HepG2 (cell line): ENCODE measurements around the gene MAN1B1. TPM values are rescaled to one million over a fixed set of nuclear protein-coding genes. Genes with fewer than 3 reads are reported as not detected.

Source experiments
- HOXA7 ChIP-seq: sonication (generic); formaldehyde crosslinking; IDR thresholded peaks from 2 replicates; pipeline ENCODE4 v1.8.1; 2022; ENCODE audit warnings: mild to moderate bottlenecking, missing genetic modification reagents, moderate library complexity
- IKZF4 ChIP-seq: sonication (generic); formaldehyde crosslinking; IDR thresholded peaks from 2 replicates; pipeline ENCODE4 v1.5.1; 2020; ENCODE audit warnings: borderline replicate concordance, mild to moderate bottlenecking, low read depth, missing genetic modification reagents; ENCODE audit errors: not compliant biosample characterization
- ISL2 ChIP-seq: sonication (generic); formaldehyde crosslinking; IDR thresholded peaks from 2 replicates; pipeline ENCODE4 v1.5.0; 2020; ENCODE audit warnings: missing genetic modification reagents
- JUND ChIP-seq: sonication (generic); formaldehyde crosslinking; IDR thresholded peaks from 2 replicates; pipeline ENCODE4 v1.8.0; 2022; ENCODE audit warnings: mild to moderate bottlenecking, missing genetic modification reagents
- NR2F2 ChIP-seq: IDR thresholded peaks from 2 replicates; pipeline ENCODE4 v1.6.1; 2012; ENCODE audit warnings: low read depth, inconsistent platforms, borderline replicate concordance
- PRDM15 ChIP-seq: sonication (generic); formaldehyde crosslinking; IDR thresholded peaks from 2 replicates; pipeline ENCODE4 v1.4.0; 2020; ENCODE audit warnings: missing genetic modification reagents
- SATB2 ChIP-seq: sonication (generic); formaldehyde crosslinking; IDR thresholded peaks from 2 replicates; pipeline ENCODE4 v1.5.0; 2020; ENCODE audit warnings: missing genetic modification reagents
- ZFP36 ChIP-seq: fragments of 150-350 bp; IDR thresholded peaks from 2 replicates; pipeline ENCODE4 v1.6.1; 2018; ENCODE audit warnings: borderline replicate concordance, low read length, low read depth; ENCODE audit not compliant: partially characterized antibody
- ZNF292 ChIP-seq: sonication (generic); formaldehyde crosslinking; IDR thresholded peaks from 2 replicates; pipeline ENCODE4 v1.8.1; 2022; ENCODE audit warnings: mild to moderate bottlenecking, low read depth, missing genetic modification reagents, borderline replicate concordance
- ZNF30 ChIP-seq: sonication (generic); formaldehyde crosslinking; IDR thresholded peaks from 2 replicates; pipeline ENCODE4 v1.5.0; 2020; ENCODE audit warnings: mild to moderate bottlenecking, missing genetic modification reagents
- ZNF451 ChIP-seq: sonication (generic); formaldehyde crosslinking; IDR thresholded peaks from 2 replicates; pipeline ENCODE4 v1.5.0; 2020; ENCODE audit warnings: mild to moderate bottlenecking, missing genetic modification reagents
- ZNF557 ChIP-seq: sonication (generic); formaldehyde crosslinking; IDR thresholded peaks from 2 replicates; pipeline ENCODE4 v1.4.0; 2020; ENCODE audit warnings: missing genetic modification reagents
- ZNF703 ChIP-seq: sonication (generic); formaldehyde crosslinking; IDR thresholded peaks from 2 replicates; pipeline ENCODE4 v1.5.1; 2020; ENCODE audit warnings: missing genetic modification reagents, mild to moderate bottlenecking, moderate library complexity, borderline replicate concordance
- ZNF800 ChIP-seq: sonication (generic); formaldehyde crosslinking; IDR thresholded peaks from 2 replicates; pipeline ENCODE4 v1.4.0; 2020; ENCODE audit warnings: missing genetic modification reagents
- ZNF839 ChIP-seq: sonication (generic); formaldehyde crosslinking; IDR thresholded peaks from 2 replicates; pipeline ENCODE4 v1.4.0; 2020; ENCODE audit warnings: missing genetic modification reagents, mild to moderate bottlenecking, borderline replicate concordance
- polyA plus RNA-seq, 8 experiments: library from polyadenylated mRNA; depleted of rRNA in 3 of 8; stranded (reverse) in 7 of 8; unstranded in 1 of 8; fragments of >200 nt; fragmentation: Illumina TruSeq in 4 of 8; extraction: Trizol in 4 of 8; gene quantifications; 2 replicates each; pipeline versions ENCODE4 v1.2.1 to v1.2.3, GENCODE V29; 2011 to 2016; ENCODE audit warnings: low read depth in 4 of 8, missing spikeins in 1 of 8, mixed read lengths in 1 of 8; ENCODE audit not compliant: insufficient read depth in 1 of 8
- total RNA-seq, 5 experiments: library from RNA; depleted of rRNA; stranded (reverse); fragments of >200 nt; fragmentation: Illumina TruSeq; extraction: Trizol; gene quantifications; 2 replicates each; pipeline ENCODE4 v1.2.3, GENCODE V29; 2016; ENCODE audit warnings: low read depth in 1 of 5
- TF ChIP-seq, protein P1 (sequence below): sonication (generic); formaldehyde crosslinking; IDR thresholded peaks from 2 replicates; pipeline ENCODE4 v1.5.0; 2020; ENCODE audit warnings: mild to moderate bottlenecking, missing genetic modification reagents, borderline replicate concordance

MAN1B1 gene
- total and polyA plus RNA-seq, 2 of the 13 experiments (the other 11 are each of a cell fraction or from before 2014, with no cell fraction given): 48.9 to 59.5 TPM

DNA sequence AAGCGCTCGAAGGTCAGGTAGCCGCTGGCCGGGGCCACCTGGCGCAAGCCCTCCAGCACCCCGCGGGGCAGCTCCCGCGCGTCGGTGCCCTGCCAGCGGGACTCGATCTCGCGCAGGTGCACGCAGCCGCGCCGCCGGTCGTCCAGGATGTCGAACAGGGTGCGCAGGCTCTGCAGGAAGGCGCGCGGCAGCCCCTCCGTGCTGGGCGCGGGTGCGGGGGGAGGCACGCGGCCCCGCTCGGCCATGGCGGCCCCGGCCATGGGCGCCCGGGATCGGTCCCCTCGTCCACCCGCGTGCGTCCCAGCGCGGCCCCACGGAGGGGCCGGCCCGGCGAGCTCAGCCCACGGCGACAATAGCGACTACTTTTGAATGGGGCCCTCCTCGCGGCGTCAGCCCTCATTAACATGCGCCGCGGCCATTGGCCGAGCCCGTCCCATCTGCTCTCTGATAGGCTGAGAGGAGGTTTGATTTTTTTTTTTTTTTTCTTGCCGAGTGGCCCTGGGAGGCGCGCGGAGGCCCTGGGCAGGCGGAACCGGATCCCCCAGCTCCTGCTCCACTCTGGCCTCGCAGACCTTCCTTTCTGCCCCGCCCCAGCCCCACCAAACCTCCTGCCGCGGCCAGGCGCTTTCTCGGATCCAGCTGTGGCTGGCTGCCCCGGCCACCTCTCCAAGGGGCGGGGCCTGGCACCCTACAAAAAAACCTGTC is 16.4 kb upstream of the MAN1B1 start, which contains the start of gene SAPCD2 (continued):
- TF ChIP-seq PRDM15 (CRISPR knock-in tag) (no peak; the same call in 1 of the 2 replicates), ZFP36 (no peak), HOXA7 (CRISPR knock-in tag) (no peak), ZNF839 (CRISPR knock-in tag) (no peak), NR2F2 (no peak), ZNF30 (CRISPR knock-in tag) (no peak), ZNF451 (peak; percentile 33; the same call in 1 of the 2 replicates), ZNF292 (CRISPR knock-in tag) (no peak), ISL2 (no peak), IKZF4 (no peak), ZNF557 (CRISPR knock-in tag) (no peak), JUND (no peak), ZNF800 (CRISPR knock-in tag) (no peak), ZNF703 (no peak), SATB2 (CRISPR knock-in tag) (no peak)
- TF ChIP-seq, protein P1, sequence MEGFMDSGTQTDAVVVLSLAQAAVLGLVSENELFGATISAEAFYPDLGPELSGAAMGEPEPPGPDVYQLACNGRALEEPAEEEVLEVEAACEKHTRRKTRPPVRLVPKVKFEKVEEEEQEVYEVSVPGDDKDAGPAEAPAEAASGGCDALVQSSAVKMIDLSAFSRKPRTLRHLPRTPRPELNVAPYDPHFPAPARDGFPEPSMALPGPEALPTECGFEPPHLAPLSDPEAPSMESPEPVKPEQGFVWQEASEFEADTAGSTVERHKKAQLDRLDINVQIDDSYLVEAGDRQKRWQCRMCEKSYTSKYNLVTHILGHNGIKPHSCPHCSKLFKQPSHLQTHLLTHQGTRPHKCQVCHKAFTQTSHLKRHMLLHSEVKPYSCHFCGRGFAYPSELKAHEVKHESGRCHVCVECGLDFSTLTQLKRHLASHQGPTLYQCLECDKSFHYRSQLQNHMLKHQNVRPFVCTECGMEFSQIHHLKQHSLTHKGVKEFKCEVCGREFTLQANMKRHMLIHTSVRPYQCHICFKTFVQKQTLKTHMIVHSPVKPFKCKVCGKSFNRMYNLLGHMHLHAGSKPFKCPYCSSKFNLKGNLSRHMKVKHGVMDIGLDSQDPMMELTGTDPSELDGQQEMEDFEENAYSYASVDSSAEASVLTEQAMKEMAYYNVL (CRISPR knock-in tag): no peak
